K562 (cell line): ENCODE measurements around the gene TMEM204. TPM values are rescaled to one million over a fixed set of nuclear protein-coding genes. Genes with fewer than 3 reads are reported as not detected.

Experiments used
- HDAC8 ChIP-seq: fragments of 450-650 bp; IDR thresholded peaks from 2 replicates; pipeline ENCODE4 v1.6.1; 2016; ENCODE audit warnings: mild to moderate bottlenecking, missing genetic modification characterization, moderate library complexity, missing compliant biosample characterization
- PML ChIP-seq: IDR thresholded peaks from 2 replicates; pipeline ENCODE4 v1.6.1; 2012; ENCODE audit warnings: low read length, inconsistent platforms
- RBM14 ChIP-seq: fragments of 200-400 bp; formaldehyde crosslinking; IDR thresholded peaks from 2 replicates; pipeline ENCODE4 v1.6.1; 2018; ENCODE audit warnings: low read depth, mild to moderate bottlenecking, low read length, moderate library complexity, borderline replicate concordance; ENCODE audit not compliant: insufficient read depth
- RFX5 ChIP-seq: IDR thresholded peaks from 2 replicates; pipeline ENCODE4 v1.6.1; 2011; ENCODE audit warnings: low read depth, mild to moderate bottlenecking, improper control_type of control experiment, low read length
- SNIP1 ChIP-seq: fragments of 450-650 bp; IDR thresholded peaks from 2 replicates; pipeline ENCODE4 v1.7.1; 2017; ENCODE audit warnings: low read depth, mild to moderate bottlenecking
- polyA plus RNA-seq, 8 experiments: library from polyadenylated mRNA; depleted of rRNA in 4 of 8; stranded (reverse) in 5 of 8; unstranded in 3 of 8; fragments of >200 nt; fragmentation: Nextera tagmentation in 2 of 8; fragmentation: Illumina TruSeq in 1 of 8; extraction: Ambion mirVana in 2 of 8; extraction: Trizol in 1 of 8; gene quantifications; 2 replicates each; pipeline versions ENCODE4 v1.2.1 to v1.2.3, GENCODE V29; 2011 to 2014; ENCODE audit warnings: inconsistent platforms in 1 of 8, missing spikeins in 1 of 8
- total RNA-seq, 7 experiments: library from RNA; depleted of rRNA in 6 of 7; stranded (reverse); fragments of >200 nt in 6 of 7; fragmentation: Illumina TruSeq in 2 of 7; extraction: Trizol in 2 of 7; gene quantifications; 2 replicates each; pipeline versions ENCODE4 v1.2.1 to v1.2.3, GENCODE V29; 2011 to 2021; ENCODE audit warnings: low replicate concordance in 1 of 7
- TF ChIP-seq, protein P1 (sequence below), 2 experiments: fragments of 250-450 bp in 1 of 2; fragments of 450-650 bp in 1 of 2; sonication (Bioruptor Pico) in 1 of 2; IDR thresholded peaks; 2 replicates each; pipeline versions ENCODE4 v1.6.1 to v1.8.0; 2016 to 2021; ENCODE audit warnings: mild to moderate bottlenecking in 2 of 2, moderate library complexity in 2 of 2, missing compliant biosample characterization in 1 of 2, missing genetic modification characterization in 1 of 2
- TF ChIP-seq, protein P2 (sequence below): sonication (generic); formaldehyde crosslinking; IDR thresholded peaks from 2 replicates; pipeline ENCODE4 v1.8.0; 2022; ENCODE audit warnings: mild to moderate bottlenecking, missing genetic modification reagents

Gene TMEM204
- total and polyA plus RNA-seq, 9 of the 15 experiments (the other 6 are each of a cell fraction or from before 2014, with no cell fraction given), result 0.04 to 0.18 TPM; not detected in 7

DNA sequence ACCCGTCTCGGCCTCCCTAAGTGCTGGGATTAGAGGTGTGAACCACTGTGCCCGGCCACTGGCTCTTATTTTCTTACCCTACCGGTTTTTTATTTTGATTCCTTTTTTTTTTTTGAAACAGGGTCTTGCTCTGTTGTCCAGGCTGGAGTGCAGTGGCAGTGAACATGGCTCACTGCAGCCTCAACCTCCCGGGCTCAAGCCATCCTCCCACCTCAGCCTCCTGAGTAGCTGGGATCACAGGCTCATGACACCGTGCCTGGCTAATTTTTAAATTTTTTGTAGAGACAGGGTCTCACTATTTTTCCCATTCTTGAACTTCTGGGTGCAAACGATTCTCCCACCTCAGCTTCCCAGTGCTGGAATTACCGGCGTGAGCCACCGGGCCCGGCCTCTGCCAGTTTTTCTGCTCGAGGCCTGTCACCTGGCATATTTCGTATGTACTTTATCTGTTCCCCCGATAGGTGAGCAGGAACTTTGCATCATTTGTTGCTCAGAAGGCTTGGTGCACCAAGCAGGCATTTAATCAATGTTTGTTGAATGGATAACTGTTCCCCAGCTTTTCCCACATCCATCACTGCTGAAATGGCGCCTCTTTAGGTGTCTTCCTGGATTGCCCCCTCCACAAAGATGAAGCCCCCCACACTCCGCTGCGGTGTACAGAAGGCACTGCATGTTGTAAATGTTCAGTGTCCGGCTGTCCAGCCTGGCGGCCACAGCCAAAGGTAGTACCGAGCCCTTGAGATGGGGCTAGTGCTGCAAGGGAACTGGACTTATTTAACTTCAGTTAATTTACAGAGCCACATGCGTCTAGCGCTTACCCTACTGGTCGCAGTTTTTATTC lies 41.2 kb upstream of the TMEM204 start (continued):
- TF ChIP-seq, protein P1, sequence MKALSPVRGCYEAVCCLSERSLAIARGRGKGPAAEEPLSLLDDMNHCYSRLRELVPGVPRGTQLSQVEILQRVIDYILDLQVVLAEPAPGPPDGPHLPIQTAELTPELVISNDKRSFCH (CRISPR knock-in tag; IDR thresholded peaks at IDR 0.05), result no peak
- TF ChIP-seq, protein P1 (tag; IDR thresholded peaks at IDR 0.05), result peak; percentile 79; the same call in 1 of the 2 replicates
- no peak for TF ChIP-seq SNIP1
- TF ChIP-seq RBM14, result no peak
- 0 out of 2 replicates have a peak, but pooled peaks have one; percentile 39 for TF ChIP-seq RFX5
- TF ChIP-seq HDAC8 (tag), result 0 out of 2 replicates have a peak, but pooled peaks have one; percentile 69
- TF ChIP-seq, protein P2, sequence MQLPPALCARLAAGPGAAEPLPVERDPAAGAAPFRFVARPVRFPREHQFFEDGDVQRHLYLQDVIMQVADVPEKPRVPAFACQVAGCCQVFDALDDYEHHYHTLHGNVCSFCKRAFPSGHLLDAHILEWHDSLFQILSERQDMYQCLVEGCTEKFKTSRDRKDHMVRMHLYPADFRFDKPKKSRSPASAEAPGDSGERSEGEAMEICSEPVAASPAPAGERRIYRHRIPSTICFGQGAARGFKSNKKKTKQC, result peak; percentile 67; the same call in 1 of the 2 replicates
- 0 out of 2 replicates have a peak, but pooled peaks have one; percentile 24 for TF ChIP-seq PML
